Measurements from ENCODE around the gene MEGF11.

The MEGF11 gene

GRCh38 chr15:66099950-66100671, 153.4 kb downstream of the MEGF11 start:
- no peak for TF ChIP-seq Cebpa-rat (IDR thresholded peaks at IDR 0.05)
- H3K4me3 ChIP-seq, result no peak overlapping the region
- no peaks in the 10 kb centered on the region for H4K20me1 ChIP-seq
- no peak overlapping the region for H3K27ac ChIP-seq
- no peak overlapping the region for H3K9ac ChIP-seq
- H3K4me2 ChIP-seq, result no peak overlapping the region
- no peaks in the 10 kb centered on the region for H3K36me3 ChIP-seq
- no peaks in the 10 kb centered on the region for H3K27me3 ChIP-seq
- peaks cover 0 to 30% (median 16%) of the 10 kb centered on the region in 10 experiments; a peak in 12 of 20 replicates for H3K4me1 ChIP-seq
- H3K9me3 ChIP-seq (replicated peaks in 1 of 11), result no peaks in the 10 kb centered on the region

GRCh38 chr15:66098022-66098363, 155.6 kb downstream of the MEGF11 start:
- Histone ChIP-seq H3K4me3 (no peak overlapping the region), H3K27ac (no peak overlapping the region), H3K27me3 (no peaks in the 10 kb centered on the region), H3K9me3 (replicated peaks in 1 of 11) (no peaks in the 10 kb centered on the region), H4K20me1 (no peaks in the 10 kb centered on the region), H3K36me3 (no peaks in the 10 kb centered on the region), H3K4me2 (no peak overlapping the region), H3K4me1 (peaks cover 0 to 22% (median 8%) of the 10 kb centered on the region in 10 experiments; a peak in 12 of 20 replicates), H3K9ac (no peak overlapping the region)
- no peak for TF ChIP-seq Cebpa-rat (IDR thresholded peaks at IDR 0.05)

DNA sequence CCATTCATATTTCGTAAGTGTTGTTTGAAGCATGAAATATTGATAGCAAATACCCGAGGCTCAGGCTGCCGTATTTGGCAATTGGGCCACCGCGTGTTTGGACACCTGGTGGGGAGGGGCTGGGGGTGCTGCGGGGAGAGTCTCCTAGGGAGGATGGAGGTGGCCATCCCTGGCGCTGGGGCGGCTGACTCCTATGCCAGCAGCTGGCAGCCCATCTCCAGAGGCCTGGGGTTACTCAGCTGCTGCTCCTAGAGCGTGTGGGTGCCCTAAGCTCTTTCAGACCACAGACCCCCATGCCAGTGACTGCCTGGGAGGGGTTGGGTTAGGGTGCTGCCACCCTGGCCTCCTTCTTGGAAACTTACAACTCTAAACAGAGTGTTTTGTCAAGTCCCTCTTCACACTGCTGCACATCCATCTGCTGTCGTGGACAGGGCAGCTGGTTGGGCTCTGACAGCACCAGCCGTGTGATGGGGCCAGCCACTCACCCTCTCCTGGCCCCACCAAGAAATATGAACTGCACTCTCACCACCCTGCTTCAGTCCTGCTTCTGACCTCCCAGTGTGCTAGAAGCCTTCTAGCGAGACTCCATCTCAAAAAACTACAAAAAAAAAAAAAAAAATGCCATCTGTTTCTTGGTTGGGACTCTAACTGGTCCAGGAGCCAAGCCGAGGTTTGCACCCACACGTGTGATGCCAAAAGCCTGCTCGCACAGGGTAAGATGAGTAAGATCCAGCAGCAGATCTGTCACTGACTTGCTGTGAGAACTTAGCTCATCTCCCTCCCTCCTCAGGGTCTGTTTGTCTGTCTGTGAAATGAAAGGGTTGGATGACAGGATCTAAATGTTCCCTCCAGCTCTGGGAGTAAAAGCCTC, 156.2 kb downstream of the MEGF11 start:
- peaks cover 0 to 26% (median 8%) of the 10 kb centered on the region in 10 experiments; a peak in 12 of 20 replicates for H3K4me1 ChIP-seq
- no peak overlapping the region for H3K9ac ChIP-seq
- no peaks in the 10 kb centered on the region for H4K20me1 ChIP-seq
- H3K4me2 ChIP-seq, result no peak overlapping the region
- no peaks in the 10 kb centered on the region for H3K27me3 ChIP-seq
- no peak overlapping the region for H3K4me3 ChIP-seq
- no peak overlapping the region for H3K27ac ChIP-seq
- no peak for TF ChIP-seq Cebpa-rat (IDR thresholded peaks at IDR 0.05)
- H3K9me3 ChIP-seq (replicated peaks in 1 of 11), result no peaks in the 10 kb centered on the region
- no peaks in the 10 kb centered on the region for H3K36me3 ChIP-seq

DNA sequence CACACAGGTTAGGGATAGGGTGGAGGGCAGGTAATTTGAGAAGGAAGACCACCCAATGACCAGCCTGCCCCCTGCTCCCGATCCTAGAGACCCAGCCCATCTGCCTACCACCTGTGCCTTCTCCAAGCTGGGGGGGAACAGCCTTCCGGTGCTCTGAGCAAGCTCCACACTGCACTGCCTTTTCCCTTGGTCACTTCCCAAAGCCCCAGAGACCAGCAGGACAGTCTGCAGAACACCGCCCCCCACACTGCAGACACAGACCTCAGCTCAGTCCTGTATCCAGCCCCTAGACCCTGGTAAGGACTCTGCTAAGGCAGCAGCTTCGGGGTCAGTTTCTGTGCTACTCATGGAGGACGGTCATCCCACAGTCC, 156.9 kb downstream of the MEGF11 start:
- TF ChIP-seq Cebpa-rat (IDR thresholded peaks at IDR 0.05), result no peak
- Histone ChIP-seq H3K4me2 (0 out of 22 replicates have a peak overlapping the region, but pooled peaks of 1 of the 11 experiments have one; percentile 18), H3K4me3 (no peak overlapping the region), H3K4me1 (peaks cover 0 to 23% (median 6%) of the 10 kb centered on the region in 10 experiments; a peak in 12 of 20 replicates), H3K36me3 (no peaks in the 10 kb centered on the region), H3K9ac (no peak overlapping the region), H3K9me3 (replicated peaks in 1 of 11) (no peaks in the 10 kb centered on the region), H3K27me3 (no peaks in the 10 kb centered on the region), H3K27ac (no peak overlapping the region), H4K20me1 (no peaks in the 10 kb centered on the region)

- no peak overlapping the region for H3K27ac ChIP-seq
- H3K4me3 ChIP-seq, result no peak overlapping the region
- no peaks in the 10 kb centered on the region for H3K27me3 ChIP-seq
- H3K4me2 ChIP-seq, result peak overlapping the region in 5 of 11 experiments; percentile 1 to 18 (median 6); a peak in 1 of 22 replicates
- TF ChIP-seq Cebpa-rat (IDR thresholded peaks at IDR 0.05), result no peak
- no peaks in the 10 kb centered on the region for H4K20me1 ChIP-seq
- H3K9ac ChIP-seq, result no peak overlapping the region
- peaks cover 0 to 17% (median under 1%) of the 10 kb centered on the region in 10 experiments; a peak in 9 of 20 replicates for H3K4me1 ChIP-seq
- no peaks in the 10 kb centered on the region for H3K9me3 ChIP-seq (replicated peaks in 1 of 11)
- H3K36me3 ChIP-seq, result no peaks in the 10 kb centered on the region
Observed at GRCh38 chr15:66095871-66096687, 157.5 kb downstream of the MEGF11 start.

GRCh38 chr15:66094331-66094730, 159.2 kb downstream of the MEGF11 start:
- no peak overlapping the region for H3K9ac ChIP-seq
- no peaks in the 10 kb centered on the region for H3K36me3 ChIP-seq
- no peaks in the 10 kb centered on the region for H4K20me1 ChIP-seq
- TF ChIP-seq Cebpa-rat (IDR thresholded peaks at IDR 0.05), result no peak
- no peak overlapping the region for H3K4me3 ChIP-seq
- no peaks in the 10 kb centered on the region for H3K27me3 ChIP-seq
- no peaks in the 10 kb centered on the region for H3K9me3 ChIP-seq (replicated peaks in 1 of 11)
- H3K27ac ChIP-seq, result no peak overlapping the region
- H3K4me2 ChIP-seq, result no peak overlapping the region
- peaks cover 0 to 17% (median 0%) of the 10 kb centered on the region in 10 experiments; a peak in 6 of 20 replicates for H3K4me1 ChIP-seq

DNA sequence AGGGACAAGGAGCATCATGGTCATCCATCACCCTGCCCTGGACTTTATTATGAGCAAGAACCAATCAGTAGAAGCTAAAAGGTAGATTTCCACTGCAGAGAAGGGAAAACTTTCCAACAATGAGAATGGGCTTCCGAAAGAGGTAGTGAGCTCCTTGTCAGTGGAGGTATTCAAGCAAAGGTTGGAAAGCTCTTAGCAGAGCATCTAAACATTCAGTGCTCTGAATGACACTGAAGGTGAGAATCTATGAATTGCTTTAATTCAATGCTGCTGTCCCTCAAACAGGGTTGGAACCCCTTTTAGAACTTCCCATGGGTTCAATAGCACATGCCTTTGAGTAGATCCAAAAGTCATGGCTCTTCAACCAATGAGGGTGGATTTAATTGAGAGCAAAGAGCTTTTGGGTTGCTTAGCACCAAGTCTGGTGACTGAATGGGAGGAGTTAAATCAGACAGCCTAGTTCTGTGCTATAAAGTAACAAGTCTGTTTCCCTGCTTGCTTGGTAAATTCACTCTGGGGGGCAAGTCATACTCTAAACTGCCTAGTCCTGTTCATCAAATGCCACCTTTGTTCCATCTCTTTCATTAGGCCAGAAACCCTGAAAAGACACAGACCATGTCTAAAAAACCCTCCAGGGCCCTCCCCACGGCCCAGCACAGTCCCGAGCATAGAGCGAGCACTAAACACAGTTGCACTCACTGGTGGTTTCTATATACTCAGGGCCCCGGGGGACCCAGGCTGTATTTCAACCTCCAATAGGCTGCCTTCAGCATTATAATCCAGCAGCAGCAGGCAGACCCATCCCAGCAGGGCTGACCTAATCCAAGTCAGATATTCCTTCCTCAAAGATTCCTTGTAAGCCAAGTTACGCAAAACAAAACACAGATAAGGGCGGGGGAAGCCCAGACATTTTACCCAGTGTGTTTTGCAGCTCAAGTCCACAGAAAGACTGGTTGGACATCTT, 161.2 kb downstream of the MEGF11 start:
- H3K4me3 ChIP-seq, result no peak overlapping the region
- H3K27me3 ChIP-seq, result no peaks in the 10 kb centered on the region
- no peak overlapping the region for H3K9ac ChIP-seq
- peaks cover 0 to 17% (median 0%) of the 10 kb centered on the region in 10 experiments; a peak in 6 of 20 replicates for H3K4me1 ChIP-seq
- TF ChIP-seq Cebpa-rat (IDR thresholded peaks at IDR 0.05), result no peak
- no peaks in the 10 kb centered on the region for H4K20me1 ChIP-seq
- H3K9me3 ChIP-seq (replicated peaks in 1 of 11), result no peaks in the 10 kb centered on the region
- peak overlapping the region in 1 of 11 experiments; percentile 10; a peak in 1 of 22 replicates for H3K4me2 ChIP-seq
- H3K36me3 ChIP-seq, result no peaks in the 10 kb centered on the region
- no peak overlapping the region for H3K27ac ChIP-seq

DNA sequence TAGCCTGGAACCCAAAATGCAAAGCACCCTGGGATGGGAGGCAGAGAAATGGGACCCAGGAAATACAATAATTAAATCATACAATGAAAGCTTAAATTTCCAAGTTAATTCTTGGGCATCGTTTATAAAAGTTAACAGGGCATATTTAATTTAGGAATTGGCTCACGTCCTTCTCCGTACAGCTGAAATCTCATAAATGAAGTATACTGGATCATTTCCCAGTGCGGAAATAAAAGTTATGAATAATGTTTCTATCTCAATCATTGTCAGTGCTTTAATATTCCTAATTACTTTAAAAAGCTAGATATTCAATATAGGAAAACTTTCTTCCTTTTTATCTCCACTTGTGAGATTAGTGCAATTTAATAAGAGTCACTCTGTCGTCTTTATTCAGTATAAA, 164.0 kb downstream of the MEGF11 start:
- peaks cover 0 to 9% (median 0%) of the 10 kb centered on the region in 10 experiments; a peak in 4 of 20 replicates for H3K4me1 ChIP-seq
- no peak for TF ChIP-seq Cebpa-rat (IDR thresholded peaks at IDR 0.05)
- no peak overlapping the region for H3K4me3 ChIP-seq
- H3K36me3 ChIP-seq, result no peaks in the 10 kb centered on the region
- H3K4me2 ChIP-seq, result no peak overlapping the region
- H3K9ac ChIP-seq, result no peak overlapping the region
- peaks cover 0 to 7% (median 0%) of the 10 kb centered on the region in 11 experiments; a peak in 4 of 22 replicates for H3K9me3 ChIP-seq (replicated peaks in 1 of 11)
- H3K27me3 ChIP-seq, result no peaks in the 10 kb centered on the region
- no peaks in the 10 kb centered on the region for H4K20me1 ChIP-seq
- no peak overlapping the region for H3K27ac ChIP-seq

Measured in BLaER1 treated with 17β-estradiol and CSF1 and Interleukin-3, amounts not matched to agents 10 nM and 100 nM (cell line).